BJ (cell line): ENCODE measurements around the gene RASGRF2. TPM values are rescaled to one million over a fixed set of nuclear protein-coding genes. Genes with fewer than 3 reads are reported as not detected.

Experiments
- CTCF ChIA-PET: fragments of 350-600 bp; formaldehyde crosslinking; extraction: SDS; loops from one replicate; lab custom pipeline; 2021; ENCODE audit warnings: antibody characterized with exemption, inconsistent platforms; lab: Yijun Ruan, JAX
- POLR2A ChIA-PET: fragments of 300-600 bp; sonication (Branson Sonifier 250); formaldehyde crosslinking; extraction: SDS; loops from one replicate; lab custom pipeline; 2021; ENCODE audit warnings: antibody characterized with exemption; lab: Charles Lee
- DNase-seq: peaks from one replicate; pipeline ENCODE4 v3.0.0-alpha.2; 2011; ENCODE audit warnings: low read depth
- H3K27me3 ChIP-seq: 2 replicates; pipeline ENCODE4 v1.6.0; 2011; ENCODE audit warnings: low read length; ENCODE audit not compliant: control insufficient read depth, insufficient read depth
- H3K36me3 ChIP-seq: 2 replicates; pipeline ENCODE4 v1.5.1; 2011; ENCODE audit warnings: low read length; ENCODE audit not compliant: control insufficient read depth, insufficient read depth
- H3K4me3 ChIP-seq: 2 replicates; pipeline ENCODE4 v1.5.1; 2011; ENCODE audit warnings: low read depth, mild to moderate bottlenecking, control low read depth, low read length
- CTCF ChIP-seq: IDR thresholded peaks from 2 replicates; pipeline ENCODE4 v1.5.1; 2011; ENCODE audit warnings: low read depth, mild to moderate bottlenecking, control low read depth, inconsistent platforms, low read length, moderate library complexity; ENCODE audit not compliant: insufficient read depth
- polyA plus RNA-seq: library from polyadenylated mRNA; depleted of rRNA; stranded (reverse); fragments of >200 nt; gene quantifications from 2 replicates; pipeline ENCODE4 v1.2.3, GENCODE V29; 2011

The RASGRF2 gene
- polyA plus RNA-seq, 1 experiment: 0.85 TPM

GRCh38 chr5:81214848-81215247 is 254.7 kb downstream of the RASGRF2 start:
- Histone ChIP-seq H3K27me3 (no peaks in the 10 kb centered on the region), H3K36me3 (no peaks in the 10 kb centered on the region), H3K4me3 (no peak overlapping the region)
- TF ChIP-seq CTCF: no peak
- DNase-seq: no peak
- POLR2A ChIA-PET: no interaction called here
- CTCF ChIA-PET: no interaction called here

GRCh38 chr5:81216152-81216551 is 256.0 kb downstream of the RASGRF2 start:
- CTCF ChIA-PET: no interaction called here
- Histone ChIP-seq H3K4me3 (no peak overlapping the region), H3K27me3 (no peaks in the 10 kb centered on the region), H3K36me3 (no peaks in the 10 kb centered on the region)
- no peak for TF ChIP-seq CTCF
- no peak for DNase-seq
- POLR2A ChIA-PET: no interaction called here

- no peak for DNase-seq
- no peaks in the 10 kb centered on the region for H3K27me3 ChIP-seq
- H3K36me3 ChIP-seq: no peaks in the 10 kb centered on the region
- H3K4me3 ChIP-seq: no peak overlapping the region
- POLR2A ChIA-PET: no interaction called here
- TF ChIP-seq CTCF: no peak
- CTCF ChIA-PET: no interaction called here
Measured at GRCh38 chr5:81219389-81219788, 259.2 kb downstream of the RASGRF2 start.

GRCh38 chr5:81222285-81222684 is 262.1 kb downstream of the RASGRF2 start:
- no peak for TF ChIP-seq CTCF
- DNase-seq: no peak
- Histone ChIP-seq H3K4me3 (no peak overlapping the region), H3K36me3 (no peaks in the 10 kb centered on the region), H3K27me3 (no peaks in the 10 kb centered on the region)
- ChIA-PET CTCF (interaction anchor here (1.3 kb wide), 1 partner anchor 9 kb away, joined by 3 read pairs; no protein-coding TSS in a partner anchor), POLR2A (no interaction called here)

GRCh38 chr5:81225463-81225862 is 265.3 kb downstream of the RASGRF2 start:
- TF ChIP-seq CTCF: no peak
- H3K4me3 ChIP-seq: no peak overlapping the region
- ChIA-PET POLR2A (no interaction called here), CTCF (no interaction called here)
- DNase-seq: no peak
- H3K36me3 ChIP-seq: no peaks in the 10 kb centered on the region
- H3K27me3 ChIP-seq: no peaks in the 10 kb centered on the region
